Gastroesophageal sphincter (tissue), 4 donors: ENCODE measurements around the gene ZMAT3. TPM values are rescaled to one million over a fixed set of nuclear protein-coding genes. Genes with fewer than 3 reads are reported as not detected.

Experiments used
- ATAC-seq: fragments of 150-250 bp; one replicate; pipeline ENCODE4 v1.9.1; 2016; ENCODE audit warnings: mild to moderate bottlenecking, moderate library complexity
- H3K27ac ChIP-seq, 4 donors: fragments of 200-600 bp; sonication (generic) in 3 of 4; 1 replicate in 3 of 4; 2 replicates in 1 of 4; pipeline ENCODE4 v1.5.1; 2016 to 2019
- H3K27me3 ChIP-seq: fragments of 200-600 bp; sonication (generic); one replicate; pipeline ENCODE4 v1.5.1; 2019
- H3K36me3 ChIP-seq, 2 donors: fragments of 200-600 bp; sonication (generic); one replicate each; pipeline ENCODE4 v1.5.1; 2019; ENCODE audit warnings: control low read depth in 1 of 2
- H3K4me1 ChIP-seq, 3 donors: fragments of 200-600 bp; sonication (generic); 1 replicate in 2 of 3; 2 replicates in 1 of 3; pipeline ENCODE4 v1.5.1; 2016 to 2019; ENCODE audit warnings: control low read depth in 2 of 3
- H3K4me3 ChIP-seq, 2 donors: fragments of 200-600 bp; sonication (generic); one replicate each; pipeline ENCODE4 v1.5.1; 2019; ENCODE audit warnings: mild to moderate bottlenecking in 1 of 2, moderate library complexity in 1 of 2
- H3K9me3 ChIP-seq, 3 donors: fragments of 200-600 bp; sonication (generic); one replicate each; pipeline ENCODE4 v1.5.1; 2017 to 2019; ENCODE audit warnings: control low read depth in 2 of 3
- CTCF ChIP-seq, 4 experiments: fragments of 200-600 bp in 2 of 4; fragments of 450-650 bp in 2 of 4; sonication (generic) in 1 of 4; IDR thresholded peaks; one replicate each; pipeline ENCODE4 v1.5.1; 2017 to 2019; ENCODE audit warnings: antibody characterized with exemption in 4 of 4, mild to moderate bottlenecking in 2 of 4, moderate library complexity in 2 of 4
- EP300 ChIP-seq: sonication (generic); formaldehyde crosslinking; IDR thresholded peaks from one replicate; pipeline ENCODE4 v1.6.1; 2017; ENCODE audit warnings: antibody characterized with exemption, mild to moderate bottlenecking
- POLR2A ChIP-seq, 2 donors: fragments of 450-650 bp; IDR thresholded peaks; one replicate each; pipeline ENCODE4 v1.6.1; 2017; ENCODE audit warnings: antibody characterized with exemption in 2 of 2, mild to moderate bottlenecking in 2 of 2, moderate library complexity in 1 of 2
- POLR2AphosphoS5 ChIP-seq: sonication (generic); formaldehyde crosslinking; IDR thresholded peaks from one replicate; pipeline ENCODE4 v1.6.1; 2017; ENCODE audit warnings: antibody characterized with exemption
- WGBS, 2 donors: methylation state at CpG; one replicate each; pipeline ENCODE4 v1.1.5; 2018; ENCODE audit warnings: low coverage in 1 of 2; 5-methylcytosine and 5-hydroxymethylcytosine counted together
- total RNA-seq, 4 donors: library from RNA; depleted of rRNA; stranded (reverse); fragments of >200 nt; gene quantifications; one replicate each; pipeline ENCODE4 v1.1.0, GENCODE V29; 2016

The ZMAT3 gene
- total RNA-seq, 4 donors from 2014 or later = 16.4 to 28.8 (median 19.2) TPM

DNA sequence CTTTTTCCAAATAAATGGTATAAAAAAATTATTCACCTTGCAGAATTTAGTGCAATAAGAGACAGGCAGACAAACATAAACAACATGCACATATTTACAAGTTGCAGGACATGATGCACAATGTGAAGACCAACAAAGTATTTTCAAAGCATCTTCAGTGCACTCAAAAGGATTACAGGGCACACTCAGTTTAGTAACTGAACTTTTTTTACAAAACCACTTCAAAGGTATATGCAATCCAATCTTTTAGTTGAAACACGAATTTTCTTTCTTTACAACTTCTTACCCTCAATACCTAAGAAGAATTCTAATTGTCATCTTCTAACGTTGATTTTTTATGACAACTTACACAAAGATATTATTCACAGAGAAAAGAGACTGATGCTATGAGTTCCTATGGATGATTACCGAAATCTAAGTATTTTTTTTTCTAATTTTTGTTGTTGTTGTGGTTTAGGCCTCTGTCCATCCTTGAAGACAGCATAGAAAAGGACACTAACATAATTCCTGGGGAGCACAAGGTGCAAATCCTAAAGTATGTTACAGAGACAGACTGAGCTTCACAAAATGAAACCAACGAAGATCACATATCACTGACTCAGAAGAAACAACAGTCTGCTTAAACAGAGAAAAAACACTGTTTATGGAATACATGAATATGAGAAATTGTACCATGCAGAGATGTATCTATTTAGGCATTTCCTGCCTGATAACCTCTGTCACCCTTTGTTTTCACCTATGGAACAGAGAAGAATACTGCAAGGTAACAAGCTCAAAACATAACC lies 50.3 kb downstream of the ZMAT3 start:
- Histone ChIP-seq H3K9me3 (no peaks in the 10 kb centered on the region), H3K4me1 (peaks cover 0 to 12% (median 5%) of the 10 kb centered on the region in 3 donors), H3K36me3 (peaks cover 0 to 12% of the 10 kb centered on the region in 2 donors), H3K27ac (no peak overlapping the region), H3K27me3 (no peaks in the 10 kb centered on the region), H3K4me3 (no peak overlapping the region)
- ATAC-seq = no peak
- 76 to 78% methylated on average over 4 of the region's 4 CpGs for WGBS, 2 donors
- no peak for TF ChIP-seq EP300
- no peak for TF ChIP-seq CTCF (IDR thresholded peaks at IDR 0.05)

DNA sequence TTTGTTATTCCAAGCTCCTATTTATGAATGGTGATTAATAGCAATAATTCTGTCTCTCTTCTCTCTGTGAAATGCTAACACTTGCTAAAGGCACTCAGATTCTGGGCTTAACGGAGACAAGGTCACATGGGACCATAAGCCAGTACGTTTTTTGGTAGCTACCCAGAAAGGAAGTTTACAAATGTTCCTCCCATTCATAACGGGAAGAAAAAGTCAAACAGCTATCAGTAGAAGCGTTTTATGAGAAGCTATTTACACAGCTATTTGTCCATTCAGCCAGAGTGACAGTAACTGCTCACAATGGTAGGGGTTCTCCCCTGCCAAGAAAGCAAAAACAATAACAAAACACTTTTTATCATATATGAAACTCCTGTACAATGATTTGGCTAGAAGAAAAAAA lies 51.5 kb downstream of the ZMAT3 start:
- H3K36me3 ChIP-seq = peaks cover 0 to 12% of the 10 kb centered on the region in 2 donors
- H3K9me3 ChIP-seq = no peaks in the 10 kb centered on the region
- peak overlapping the region in 2 of 4 donors; percentile 4 to 25 for H3K27ac ChIP-seq
- WGBS, 2 donors = 0% methylated on average over 4 of the region's 4 CpGs
- H3K4me3 ChIP-seq = no peak overlapping the region
- no peaks in the 10 kb centered on the region for H3K27me3 ChIP-seq
- no peak for TF ChIP-seq EP300
- TF ChIP-seq POLR2AphosphoS5 = no peak
- no peak for TF ChIP-seq CTCF (IDR thresholded peaks at IDR 0.05)
- TF ChIP-seq POLR2A (IDR thresholded peaks at IDR 0.05) = no peak
- ATAC-seq = peak; percentile 51
- H3K4me1 ChIP-seq = peaks cover 0 to 12% (median 5%) of the 10 kb centered on the region in 3 donors

DNA sequence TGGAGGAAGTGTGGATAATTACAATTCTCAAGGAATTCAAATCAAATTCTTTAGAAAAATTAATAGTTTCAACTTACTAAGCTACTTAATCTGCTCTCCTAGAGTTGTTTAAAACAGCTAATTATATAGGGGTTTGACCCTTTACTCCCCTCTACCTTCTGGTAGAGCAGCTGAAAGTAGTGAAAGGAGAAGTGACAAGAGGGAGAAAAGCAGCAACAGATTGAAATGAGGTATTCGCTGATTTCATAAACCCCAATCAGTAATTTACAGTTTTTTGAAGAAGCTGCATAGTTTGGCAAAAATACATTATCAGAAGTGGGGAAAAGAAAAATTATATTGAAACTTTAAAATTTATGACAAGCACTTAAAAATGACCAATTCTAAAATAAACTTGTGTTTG lies 52.8 kb downstream of the ZMAT3 start:
- no peaks in the 10 kb centered on the region for H3K27me3 ChIP-seq
- H3K4me3 ChIP-seq = no peak overlapping the region
- no peak for ATAC-seq
- H3K36me3 ChIP-seq = peaks cover 0 to under 1% of the 10 kb centered on the region in 2 donors
- H3K9me3 ChIP-seq = no peaks in the 10 kb centered on the region
- TF ChIP-seq POLR2AphosphoS5 (no peak), POLR2A (IDR thresholded peaks at IDR 0.05) (no peak), CTCF (IDR thresholded peaks at IDR 0.05) (no peak), EP300 (no peak)
- peaks cover 0 to 12% (median 5%) of the 10 kb centered on the region in 3 donors for H3K4me1 ChIP-seq
- H3K27ac ChIP-seq = no peak overlapping the region
- WGBS, 2 donors = 88 to 100% methylated on average over 1 of the region's 1 CpG

- no peaks in the 10 kb centered on the region for H3K9me3 ChIP-seq
- no peaks in the 10 kb centered on the region for H3K36me3 ChIP-seq
- TF ChIP-seq POLR2AphosphoS5 = no peak
- ATAC-seq = no peak
- 78 to 79% methylated on average over 9 of the region's 9 CpGs for WGBS, 2 donors
- H3K4me1 ChIP-seq = peaks cover 0 to 12% (median 5%) of the 10 kb centered on the region in 3 donors
- no peaks in the 10 kb centered on the region for H3K27me3 ChIP-seq
- no peak overlapping the region for H3K4me3 ChIP-seq
- no peak overlapping the region for H3K27ac ChIP-seq
These were observed 54.5 kb downstream of the ZMAT3 start for GRCh38 chr3:179016979-179017670.

- 0% methylated on average over 1 of the region's 1 CpG for WGBS, 2 donors
- H3K4me1 ChIP-seq = peaks cover 0 to 11% (median 4%) of the 10 kb centered on the region in 3 donors
- no peaks in the 10 kb centered on the region for H3K27me3 ChIP-seq
- peak; percentile 14 for TF ChIP-seq POLR2AphosphoS5
- TF ChIP-seq POLR2A (IDR thresholded peaks at IDR 0.05) = no peak
- TF ChIP-seq CTCF (IDR thresholded peaks at IDR 0.05) = peak; percentile 82 to 95 (median 86)
- H3K27ac ChIP-seq = no peak overlapping the region
- no peaks in the 10 kb centered on the region for H3K9me3 ChIP-seq
- ATAC-seq = peak; percentile 77
- no peaks in the 10 kb centered on the region for H3K36me3 ChIP-seq
- no peak overlapping the region for H3K4me3 ChIP-seq
These were observed 56.0 kb downstream of the ZMAT3 start for GRCh38 chr3:179015551-179016020.
